Measurements from ENCODE around the gene KCNJ11.

GRCh38 chr11:17378655-17379054 is 9.8 kb downstream of the KCNJ11 start:
- TF ChIP-seq GATA3 (IDR thresholded peaks at IDR 0.05; ENCODE audit: low read depth, low read length) (no peak), GATA2 (IDR thresholded peaks at IDR 0.05; ENCODE audit: low read depth, low read length) (no peak)
